ENCODE data around the gene RCN2.

Gene RCN2

DNA sequence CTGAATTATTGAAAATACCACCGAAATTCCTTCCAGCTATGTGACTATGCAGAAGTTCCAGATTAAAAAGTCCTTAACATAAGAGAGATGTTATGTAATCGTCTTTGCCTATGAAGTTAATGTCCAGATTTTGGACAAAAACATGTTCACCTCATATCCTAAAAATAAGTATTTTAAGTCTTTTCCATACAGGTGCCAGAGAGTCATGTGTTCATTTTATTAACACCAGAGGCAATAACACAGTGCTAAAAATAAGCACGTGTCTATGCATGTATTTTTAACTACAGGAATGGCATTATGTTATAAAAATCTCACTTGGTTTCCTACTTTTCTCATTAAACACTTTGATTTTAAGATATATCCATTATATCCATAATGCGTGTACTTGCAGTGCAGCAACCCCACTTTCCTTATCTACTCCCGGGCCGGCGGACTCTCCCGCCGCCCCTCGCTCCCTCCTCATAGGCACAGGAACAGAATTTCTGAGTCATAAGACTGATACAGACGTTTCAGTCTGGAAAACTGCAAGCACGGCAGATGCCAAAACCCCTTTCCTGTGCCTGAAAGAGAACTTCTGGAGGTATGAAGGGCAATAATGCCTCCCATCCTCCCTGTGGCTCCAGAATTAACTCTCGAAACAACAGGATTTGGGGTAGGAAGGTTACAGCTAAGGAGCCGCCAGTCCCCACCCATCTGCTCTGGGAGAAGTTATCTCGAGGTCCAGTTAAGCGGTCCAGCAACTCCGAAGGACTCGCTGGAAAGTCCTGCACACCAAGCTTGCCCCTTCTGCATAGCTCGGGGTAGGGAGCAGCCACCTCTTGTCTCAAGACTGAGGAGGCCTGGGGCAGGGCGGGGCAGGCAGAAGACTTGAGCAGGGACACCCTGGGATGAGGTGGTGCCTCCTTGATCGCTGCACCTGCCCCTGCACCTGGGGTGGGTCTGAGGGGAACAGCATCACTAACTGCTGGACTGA lies 41.1 kb downstream of the RCN2 start:
- Histone ChIP-seq H3K27ac (ENCODE audit: insufficient read depth, low read depth, low read length, poor library complexity, severe bottlenecking) (no peak overlapping the region), H3K4me3 (ENCODE audit: insufficient read depth, low read depth, low read length) (no peak overlapping the region)
- WGBS, 2 experiments: 89 to 91% methylated on average over 18 to 21 of the region's 21 CpGs

DNA sequence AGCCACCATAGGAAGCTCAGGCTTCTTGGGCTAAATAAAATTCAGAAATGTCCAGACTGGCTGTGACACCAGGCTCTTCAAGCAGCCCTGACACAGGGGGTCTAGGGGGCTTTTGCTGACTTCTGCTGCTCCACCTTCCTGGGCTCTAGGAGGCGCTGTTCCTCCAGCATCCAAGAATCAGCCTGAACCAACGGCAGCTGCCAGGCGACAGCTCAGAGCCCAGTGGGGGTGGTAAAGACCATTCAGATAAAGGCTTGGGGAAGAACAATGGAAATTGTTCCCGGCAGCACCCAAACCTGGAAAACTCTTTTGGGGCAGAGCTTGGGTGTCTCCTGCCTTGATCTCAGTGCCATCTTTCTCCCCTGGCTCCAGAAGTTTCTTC lies 41.8 kb downstream of the RCN2 start:
- Histone ChIP-seq H3K27me3 (ENCODE audit: control insufficient read depth, insufficient read depth, low read length, poor library complexity, severe bottlenecking) (no peaks in the 10 kb centered on the region), H3K4me1 (ENCODE audit: control insufficient read depth, insufficient read depth, low read length) (no peaks in the 10 kb centered on the region), H3K36me3 (ENCODE audit: control insufficient read depth, insufficient read depth, low read length) (no peaks in the 10 kb centered on the region), H3K4me3 (ENCODE audit: insufficient read depth, low read depth, low read length) (no peak overlapping the region), H3K9me3 (ENCODE audit: control insufficient read depth, low read length) (no peaks in the 10 kb centered on the region), H3K27ac (ENCODE audit: insufficient read depth, low read depth, low read length, poor library complexity, severe bottlenecking) (no peak overlapping the region)
- 1 to 2% methylated on average over 4 of the region's 4 CpGs for WGBS, 2 experiments

More for the DNA sequence above, 41.1 kb downstream of the RCN2 start:
- Histone ChIP-seq H3K27me3 (ENCODE audit: control insufficient read depth, insufficient read depth, low read length, poor library complexity, severe bottlenecking) (no peaks in the 10 kb centered on the region), H3K9me3 (ENCODE audit: control insufficient read depth, low read length) (no peaks in the 10 kb centered on the region), H3K36me3 (ENCODE audit: control insufficient read depth, insufficient read depth, low read length) (no peaks in the 10 kb centered on the region), H3K4me1 (ENCODE audit: control insufficient read depth, insufficient read depth, low read length) (no peaks in the 10 kb centered on the region)

DNA sequence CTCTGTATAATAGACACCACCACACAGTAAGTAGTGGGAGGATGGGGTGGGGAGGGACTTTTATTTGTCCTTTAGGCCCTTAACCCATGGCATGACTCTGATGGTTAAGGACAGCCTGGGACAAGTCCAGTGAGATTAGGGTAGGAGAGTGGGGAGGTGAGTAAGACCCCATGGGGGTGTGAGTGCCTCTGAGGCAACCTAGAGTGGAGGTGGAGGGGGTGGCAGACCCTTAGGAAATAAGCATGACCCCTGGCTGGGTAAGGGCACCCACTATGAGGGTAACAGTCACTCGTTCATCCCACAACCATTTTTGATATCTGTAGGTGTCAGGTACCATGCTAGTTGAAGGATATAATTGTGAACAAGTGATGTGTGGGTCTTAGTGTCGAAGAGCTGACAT lies 42.4 kb downstream of the RCN2 start:
- Histone ChIP-seq H3K27me3 (ENCODE audit: control insufficient read depth, insufficient read depth, low read length, poor library complexity, severe bottlenecking) (no peaks in the 10 kb centered on the region), H3K9me3 (ENCODE audit: control insufficient read depth, low read length) (no peaks in the 10 kb centered on the region), H3K4me3 (ENCODE audit: insufficient read depth, low read depth, low read length) (no peak overlapping the region), H3K36me3 (ENCODE audit: control insufficient read depth, insufficient read depth, low read length) (no peaks in the 10 kb centered on the region), H3K4me1 (ENCODE audit: control insufficient read depth, insufficient read depth, low read length) (no peaks in the 10 kb centered on the region), H3K27ac (ENCODE audit: insufficient read depth, low read depth, low read length, poor library complexity, severe bottlenecking) (no peak overlapping the region)
- 93 to 97% methylated on average over 2 of the region's 2 CpGs for WGBS, 2 experiments

DNA sequence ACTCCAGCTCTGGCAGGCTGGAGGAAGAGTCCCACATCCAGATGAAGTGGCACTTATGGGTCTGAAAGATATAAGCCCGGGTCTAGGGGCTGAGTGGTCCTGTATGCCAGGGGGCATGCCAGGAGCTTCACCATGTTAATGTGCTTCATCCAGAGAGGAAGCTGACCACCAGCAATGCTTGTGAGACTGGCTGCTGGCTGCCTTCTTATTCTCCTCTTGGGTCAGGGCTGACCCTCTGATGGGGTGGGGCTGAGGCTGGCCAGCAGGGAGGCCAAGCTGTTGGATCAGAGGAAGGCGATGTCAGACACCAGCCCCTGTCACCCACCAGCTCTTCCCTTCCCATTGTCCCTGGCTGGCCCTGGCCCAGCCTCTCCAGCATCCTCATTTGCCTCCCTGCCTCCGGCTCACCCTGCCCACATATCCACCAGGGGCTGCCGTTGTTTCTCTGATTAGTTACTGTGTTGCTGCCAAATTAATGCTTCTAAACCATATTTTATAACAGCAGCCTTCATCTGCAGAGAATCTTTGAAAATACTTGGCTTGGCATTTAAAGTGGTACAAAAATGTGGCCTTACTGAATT lies 43.0 kb downstream of the RCN2 start:
- Histone ChIP-seq H3K27ac (ENCODE audit: insufficient read depth, low read depth, low read length, poor library complexity, severe bottlenecking) (no peak overlapping the region), H3K9me3 (ENCODE audit: control insufficient read depth, low read length) (no peaks in the 10 kb centered on the region), H3K4me1 (ENCODE audit: control insufficient read depth, insufficient read depth, low read length) (no peaks in the 10 kb centered on the region), H3K4me3 (ENCODE audit: insufficient read depth, low read depth, low read length) (no peak overlapping the region), H3K36me3 (ENCODE audit: control insufficient read depth, insufficient read depth, low read length) (no peaks in the 10 kb centered on the region), H3K27me3 (ENCODE audit: control insufficient read depth, insufficient read depth, low read length, poor library complexity, severe bottlenecking) (no peaks in the 10 kb centered on the region)
- 86 to 93% methylated on average over 4 of the region's 4 CpGs for WGBS, 2 experiments

DNA sequence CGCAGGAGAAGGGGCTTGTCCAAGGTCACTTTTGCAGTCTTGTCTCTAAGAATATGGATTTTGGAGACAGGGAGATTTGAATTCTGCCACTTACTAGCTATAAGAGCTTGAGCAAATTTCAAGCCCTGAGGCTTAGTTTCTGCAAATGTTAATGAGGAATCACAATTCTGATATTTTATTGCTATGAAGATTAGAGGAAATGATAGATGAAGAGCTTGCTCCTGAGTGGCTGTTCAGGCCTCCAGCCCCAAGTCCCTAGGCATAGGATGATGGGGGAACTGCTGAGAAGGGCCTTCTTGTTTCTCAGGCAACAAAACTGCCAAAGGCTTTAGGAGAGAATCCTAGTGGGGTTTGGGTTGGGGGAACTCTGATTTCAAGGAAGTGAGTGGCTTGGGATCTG lies 44.6 kb downstream of the RCN2 start:
- WGBS, 2 experiments: 96 to 97% methylated on average over 1 of the region's 1 CpG
- H3K27ac ChIP-seq (ENCODE audit: insufficient read depth, low read depth, low read length, poor library complexity, severe bottlenecking): no peak overlapping the region

DNA sequence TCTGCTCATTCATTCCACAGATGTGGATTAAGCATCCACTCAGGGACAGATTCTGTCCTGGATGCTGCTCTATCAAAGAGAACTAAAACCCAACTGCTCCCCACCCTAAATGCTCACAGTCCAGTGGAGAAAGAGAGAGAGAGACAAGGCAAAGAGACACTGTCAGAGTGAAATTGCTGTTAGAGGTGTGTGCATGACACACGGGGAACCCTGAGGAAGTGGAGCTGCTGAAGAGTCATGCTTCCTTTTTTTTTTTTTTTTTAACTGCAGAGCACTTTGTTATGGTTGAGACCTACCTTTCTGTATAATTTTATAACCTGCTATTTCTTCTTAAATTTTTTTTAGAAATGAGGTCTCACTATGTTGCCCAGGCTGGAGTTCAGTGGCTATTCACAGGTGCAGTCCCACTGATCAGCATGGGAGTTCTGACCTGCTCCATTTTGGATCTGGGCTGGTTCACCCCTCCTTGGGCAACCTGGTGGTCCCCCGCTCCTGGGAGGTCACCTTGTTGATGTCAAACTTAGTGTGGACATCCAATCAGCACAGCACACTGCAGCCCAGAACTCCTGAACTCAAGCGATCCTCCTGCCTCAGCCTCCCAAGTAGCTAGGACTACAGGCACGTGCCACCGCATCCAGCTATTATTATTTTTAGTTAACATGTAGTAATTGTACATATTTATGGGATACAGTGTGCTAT lies 45.2 kb downstream of the RCN2 start:
- no peak overlapping the region for H3K4me3 ChIP-seq (ENCODE audit: insufficient read depth, low read depth, low read length)
- H3K4me1 ChIP-seq (ENCODE audit: control insufficient read depth, insufficient read depth, low read length): no peaks in the 10 kb centered on the region
- H3K27me3 ChIP-seq (ENCODE audit: control insufficient read depth, insufficient read depth, low read length, poor library complexity, severe bottlenecking): no peaks in the 10 kb centered on the region
- WGBS, 2 experiments: 93% methylated on average over 3 to 5 of the region's 5 CpGs
- H3K9me3 ChIP-seq (ENCODE audit: control insufficient read depth, low read length): no peaks in the 10 kb centered on the region
- no peaks in the 10 kb centered on the region for H3K36me3 ChIP-seq (ENCODE audit: control insufficient read depth, insufficient read depth, low read length)
- H3K27ac ChIP-seq (ENCODE audit: insufficient read depth, low read depth, low read length, poor library complexity, severe bottlenecking): no peak overlapping the region

More for the DNA sequence above, 44.6 kb downstream of the RCN2 start:
- no peaks in the 10 kb centered on the region for H3K4me1 ChIP-seq (ENCODE audit: control insufficient read depth, insufficient read depth, low read length)
- no peaks in the 10 kb centered on the region for H3K36me3 ChIP-seq (ENCODE audit: control insufficient read depth, insufficient read depth, low read length)
- H3K4me3 ChIP-seq (ENCODE audit: insufficient read depth, low read depth, low read length): no peak overlapping the region
- no peaks in the 10 kb centered on the region for H3K9me3 ChIP-seq (ENCODE audit: control insufficient read depth, low read length)
- no peaks in the 10 kb centered on the region for H3K27me3 ChIP-seq (ENCODE audit: control insufficient read depth, insufficient read depth, low read length, poor library complexity, severe bottlenecking)

GRCh38 chr15:76978522-76979330 lies 47.2 kb downstream of the RCN2 start:
- Histone ChIP-seq H3K4me3 (ENCODE audit: insufficient read depth, low read depth, low read length) (no peak overlapping the region), H3K36me3 (ENCODE audit: control insufficient read depth, insufficient read depth, low read length) (no peaks in the 10 kb centered on the region), H3K27me3 (ENCODE audit: control insufficient read depth, insufficient read depth, low read length, poor library complexity, severe bottlenecking) (no peaks in the 10 kb centered on the region), H3K4me1 (ENCODE audit: control insufficient read depth, insufficient read depth, low read length) (peaks cover 10% of the 10 kb centered on the region), H3K9me3 (ENCODE audit: control insufficient read depth, low read length) (no peaks in the 10 kb centered on the region), H3K27ac (ENCODE audit: insufficient read depth, low read depth, low read length, poor library complexity, severe bottlenecking) (no peak overlapping the region)
- WGBS, 2 experiments: 93 to 94% methylated on average over 18 of the region's 18 CpGs

DNA sequence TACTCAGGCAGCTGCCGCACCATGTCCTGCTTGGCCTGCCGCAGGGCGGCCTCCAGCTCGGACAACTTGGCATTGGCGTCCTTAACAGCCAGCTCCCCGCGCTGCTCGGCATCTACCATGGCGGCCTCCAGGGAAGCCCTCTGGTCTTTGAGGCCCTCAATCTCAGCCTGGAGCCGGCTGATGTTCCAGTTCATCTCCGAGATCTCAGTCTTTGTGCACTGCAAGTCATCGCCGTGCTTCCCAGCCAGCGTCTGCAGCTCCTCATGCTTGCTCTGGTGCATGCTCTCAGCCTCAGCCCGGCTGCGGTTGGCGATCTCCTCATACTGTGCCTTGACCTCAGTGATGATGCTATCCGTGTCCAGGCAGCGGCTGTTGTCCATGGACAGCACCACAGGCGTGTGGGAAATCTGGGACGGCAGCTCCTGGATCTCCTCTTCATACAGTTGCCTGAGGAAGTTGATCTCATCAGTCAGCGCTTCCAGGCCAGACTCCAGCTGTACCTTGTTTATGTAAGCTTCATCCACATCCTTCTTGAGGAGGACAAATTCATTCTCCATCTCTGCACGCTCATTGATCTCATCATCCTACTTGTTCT lies 47.9 kb downstream of the RCN2 start:
- peaks cover 10% of the 10 kb centered on the region for H3K4me1 ChIP-seq (ENCODE audit: control insufficient read depth, insufficient read depth, low read length)
- no peaks in the 10 kb centered on the region for H3K27me3 ChIP-seq (ENCODE audit: control insufficient read depth, insufficient read depth, low read length, poor library complexity, severe bottlenecking)
- no peaks in the 10 kb centered on the region for H3K36me3 ChIP-seq (ENCODE audit: control insufficient read depth, insufficient read depth, low read length)
- H3K9me3 ChIP-seq (ENCODE audit: control insufficient read depth, low read length): no peaks in the 10 kb centered on the region
- WGBS, 2 experiments: 95 to 96% methylated on average over 23 of the region's 23 CpGs
- H3K4me3 ChIP-seq (ENCODE audit: insufficient read depth, low read depth, low read length): no peak overlapping the region
- no peak overlapping the region for H3K27ac ChIP-seq (ENCODE audit: insufficient read depth, low read depth, low read length, poor library complexity, severe bottlenecking)

GRCh38 chr15:76979996-76980520 lies 48.5 kb downstream of the RCN2 start:
- Histone ChIP-seq H3K36me3 (ENCODE audit: control insufficient read depth, insufficient read depth, low read length) (no peaks in the 10 kb centered on the region), H3K4me3 (ENCODE audit: insufficient read depth, low read depth, low read length) (no peak overlapping the region), H3K27me3 (ENCODE audit: control insufficient read depth, insufficient read depth, low read length, poor library complexity, severe bottlenecking) (no peaks in the 10 kb centered on the region), H3K4me1 (ENCODE audit: control insufficient read depth, insufficient read depth, low read length) (peaks cover 10% of the 10 kb centered on the region), H3K9me3 (ENCODE audit: control insufficient read depth, low read length) (no peaks in the 10 kb centered on the region), H3K27ac (ENCODE audit: insufficient read depth, low read depth, low read length, poor library complexity, severe bottlenecking) (no peak overlapping the region)
- 94 to 95% methylated on average over 7 of the region's 7 CpGs for WGBS, 2 experiments

All from ectodermal cell (in vitro differentiated cells).